ENCODE data around the gene CASK. TPM values are rescaled to one million over a fixed set of nuclear protein-coding genes. Genes with fewer than 3 reads are reported as not detected.

CASK gene
- total RNA-seq, 1 donor = 55.4 TPM

GRCh38 chrX:41526271-41526670 is 397.1 kb downstream of the CASK start:
- Histone ChIP-seq H4K20me1 (ENCODE audit: insufficient read depth, low read length) (no peaks in the 10 kb centered on the region), H3K27me3 (ENCODE audit: insufficient read depth, low read length) (peaks cover 15% of the 10 kb centered on the region), H2AFZ (ENCODE audit: low read length) (no peak overlapping the region), H3K27ac (ENCODE audit: low read depth, low read length) (no peak overlapping the region), H3K79me2 (ENCODE audit: insufficient read depth, low read length) (no peaks in the 10 kb centered on the region), H3K4me1 (ENCODE audit: insufficient read depth, low read length) (peaks cover 21% of the 10 kb centered on the region), H3K4me2 (ENCODE audit: insufficient read depth, low read length) (no peak overlapping the region), H3K4me3 (ENCODE audit: insufficient read depth, low read length) (no peak overlapping the region), H3K36me3 (ENCODE audit: insufficient read depth, low read length) (peaks cover 4% of the 10 kb centered on the region), H3K9me3 (ENCODE audit: low read depth, low read length) (no peaks in the 10 kb centered on the region)
- no peak for TF ChIP-seq CTCF (IDR thresholded peaks at IDR 0.05; ENCODE audit: extremely low read depth, low read depth, low read length)
- no peak for DNase-seq (ENCODE audit: insufficient read length, low spot score, missing footprints)

GRCh38 chrX:41522671-41523070 is 400.7 kb downstream of the CASK start:
- Histone ChIP-seq H3K36me3 (ENCODE audit: insufficient read depth, low read length) (no peaks in the 10 kb centered on the region), H3K4me2 (ENCODE audit: insufficient read depth, low read length) (no peak overlapping the region), H4K20me1 (ENCODE audit: insufficient read depth, low read length) (no peaks in the 10 kb centered on the region), H3K79me2 (ENCODE audit: insufficient read depth, low read length) (no peaks in the 10 kb centered on the region), H3K9me3 (ENCODE audit: low read depth, low read length) (no peaks in the 10 kb centered on the region), H2AFZ (ENCODE audit: low read length) (no peak overlapping the region), H3K27ac (ENCODE audit: low read depth, low read length) (no peak overlapping the region), H3K4me3 (ENCODE audit: insufficient read depth, low read length) (no peak overlapping the region), H3K4me1 (ENCODE audit: insufficient read depth, low read length) (peaks cover 17% of the 10 kb centered on the region), H3K27me3 (ENCODE audit: insufficient read depth, low read length) (peaks cover 16% of the 10 kb centered on the region)
- no peak for TF ChIP-seq CTCF (IDR thresholded peaks at IDR 0.05; ENCODE audit: extremely low read depth, low read depth, low read length)
- no peak for DNase-seq (ENCODE audit: insufficient read length, low spot score, missing footprints)

- H3K36me3 ChIP-seq (ENCODE audit: insufficient read depth, low read length) = no peaks in the 10 kb centered on the region
- peaks cover 19% of the 10 kb centered on the region for H3K27me3 ChIP-seq (ENCODE audit: insufficient read depth, low read length)
- no peaks in the 10 kb centered on the region for H3K79me2 ChIP-seq (ENCODE audit: insufficient read depth, low read length)
- H3K4me1 ChIP-seq (ENCODE audit: insufficient read depth, low read length) = peaks cover 12% of the 10 kb centered on the region
- H3K27ac ChIP-seq (ENCODE audit: low read depth, low read length) = no peak overlapping the region
- H2AFZ ChIP-seq (ENCODE audit: low read length) = no peak overlapping the region
- no peak for TF ChIP-seq CTCF (IDR thresholded peaks at IDR 0.05; ENCODE audit: extremely low read depth, low read depth, low read length)
- no peak for DNase-seq (ENCODE audit: insufficient read length, low spot score, missing footprints)
- no peaks in the 10 kb centered on the region for H3K9me3 ChIP-seq (ENCODE audit: low read depth, low read length)
- no peak overlapping the region for H3K4me2 ChIP-seq (ENCODE audit: insufficient read depth, low read length)
- H4K20me1 ChIP-seq (ENCODE audit: insufficient read depth, low read length) = no peaks in the 10 kb centered on the region
- H3K4me3 ChIP-seq (ENCODE audit: insufficient read depth, low read length) = no peak overlapping the region
Measured at GRCh38 chrX:41522081-41522480, 401.3 kb downstream of the CASK start.

- no peaks in the 10 kb centered on the region for H3K36me3 ChIP-seq (ENCODE audit: insufficient read depth, low read length)
- H3K4me3 ChIP-seq (ENCODE audit: insufficient read depth, low read length) = no peak overlapping the region
- H3K27ac ChIP-seq (ENCODE audit: low read depth, low read length) = no peak overlapping the region
- H4K20me1 ChIP-seq (ENCODE audit: insufficient read depth, low read length) = no peaks in the 10 kb centered on the region
- H2AFZ ChIP-seq (ENCODE audit: low read length) = no peak overlapping the region
- TF ChIP-seq CTCF (IDR thresholded peaks at IDR 0.05; ENCODE audit: extremely low read depth, low read depth, low read length) = no peak
- H3K79me2 ChIP-seq (ENCODE audit: insufficient read depth, low read length) = no peaks in the 10 kb centered on the region
- no peak for DNase-seq (ENCODE audit: insufficient read length, low spot score, missing footprints)
- H3K4me1 ChIP-seq (ENCODE audit: insufficient read depth, low read length) = peaks cover 3% of the 10 kb centered on the region
- H3K27me3 ChIP-seq (ENCODE audit: insufficient read depth, low read length) = peaks cover 21% of the 10 kb centered on the region
- H3K9me3 ChIP-seq (ENCODE audit: low read depth, low read length) = no peaks in the 10 kb centered on the region
- H3K4me2 ChIP-seq (ENCODE audit: insufficient read depth, low read length) = no peak overlapping the region
Measured at GRCh38 chrX:41519468-41519867, 403.9 kb downstream of the CASK start.

All from osteoblast (primary cell).